HCT116 (cell line): ENCODE results near the gene FITM1. TPM values are rescaled to one million over a fixed set of nuclear protein-coding genes. Genes with fewer than 3 reads are reported as not detected.

Experiments
- ATAC-seq: fragments of 200-7000 bp; cut with Tn5 transposase; 2 replicates; pipeline ENCODE4 v1.9.1; 2020; ENCODE audit warnings: mild to moderate bottlenecking, moderate library complexity
- BruUV-seq: library from RNA; stranded (reverse); fragments of 400-500 nt; replicated peaks from 2 replicates; lab custom pipeline; 2021; lab: Mats Ljungman, UMichigan
- CTCF ChIA-PET: fragments of 300-600 bp; sonication (Branson Sonifier 250); formaldehyde crosslinking; loops from one replicate; lab custom pipeline; 2021; ENCODE audit warnings: antibody characterized with exemption; lab: Charles Lee
- POLR2A ChIA-PET: fragments of 300-600, 350-600 bp; sonication (Branson Sonifier 250); formaldehyde crosslinking; loops from one replicate; lab custom pipeline; 2021; ENCODE audit warnings: antibody characterized with exemption; lab: Charles Lee
- RAD21 ChIA-PET, 2 experiments: fragments of 300-600 bp; sonication (Branson Sonifier 250); formaldehyde crosslinking; loops; one replicate each; lab custom pipeline; 2023; ENCODE audit warnings: low total read pairs in 2 of 2; ENCODE audit not compliant: uncharacterized antibody in 2 of 2, unreplicated experiment in 2 of 2, low non-redundant PET in 1 of 2; lab: Charles Lee
- DNase-seq: peaks from one replicate; pipeline ENCODE4 v3.0.0-alpha.2; 2010; ENCODE audit warnings: low read depth, low spot score
- H2AFZ ChIP-seq: fragments of 200-600 bp; shearing (Covaris generic), sonication (generic); 2 replicates; pipeline ENCODE4 v1.6.1; 2017; ENCODE audit warnings: low read depth, mixed run types, mixed read lengths, antibody characterized with exemption, low read length; ENCODE audit not compliant: poor library complexity, severe bottlenecking
- H3K27ac ChIP-seq: 2 replicates; pipeline ENCODE4 v1.5.1; 2012; ENCODE audit warnings: low read depth, low read length
- H3K27me3 ChIP-seq: fragments of 200-600 bp; sonication (generic); 2 replicates; pipeline ENCODE4 v1.6.1; 2016; ENCODE audit warnings: mixed run types, low read length, mixed read lengths; ENCODE audit not compliant: insufficient read depth
- H3K36me3 ChIP-seq, 2 experiments: fragments of 200-500 bp in 1 of 2; fragments of 200-600 bp in 1 of 2; sonication (Bioruptor generic) in 1 of 2; sonication (generic) in 1 of 2; 2 replicates each; pipeline versions ENCODE4 v1.5.1 to v1.6.1; 2014 to 2016; ENCODE audit warnings: low read length in 2 of 2, inconsistent platforms in 1 of 2, mixed read lengths in 1 of 2, mixed run types in 1 of 2; ENCODE audit not compliant: insufficient read depth in 2 of 2, control insufficient read depth in 1 of 2
- H3K4me1 ChIP-seq, 2 experiments: fragments of 200-600 bp in 1 of 2; sonication (generic) in 1 of 2; 2 replicates each; pipeline versions ENCODE4 v1.5.1 to v1.6.1; 2012 to 2017; ENCODE audit warnings: low read length in 2 of 2, inconsistent platforms in 1 of 2, mild to moderate bottlenecking in 1 of 2, mixed read lengths in 1 of 2, mixed run types in 1 of 2, moderate library complexity in 1 of 2; ENCODE audit not compliant: insufficient read depth in 2 of 2, control insufficient read depth in 1 of 2
- H3K4me2 ChIP-seq: fragments of 200-600 bp; sonication (generic); 2 replicates; pipeline ENCODE4 v1.6.1; 2017; ENCODE audit warnings: mixed run types, low read length, mixed read lengths
- H3K4me3 ChIP-seq, 2 experiments: fragments of 200-600 bp in 1 of 2; sonication (generic) in 1 of 2; replicated peaks in 1 of 2; 2 replicates each; pipeline ENCODE4 v1.5.1; 2011 to 2016; ENCODE audit warnings: low read length in 2 of 2, control low read depth in 1 of 2, low read depth in 1 of 2, mild to moderate bottlenecking in 1 of 2, mixed read lengths in 1 of 2, mixed run types in 1 of 2
- H3K79me2 ChIP-seq: fragments of 200-600 bp; sonication (generic); 2 replicates; pipeline ENCODE4 v1.6.1; 2017; ENCODE audit warnings: mild to moderate bottlenecking, mixed run types, low read length, moderate library complexity, mixed read lengths; ENCODE audit not compliant: insufficient read depth
- H3K9ac ChIP-seq: fragments of 200-600 bp; sonication (generic); 2 replicates; pipeline ENCODE4 v1.6.1; 2016; ENCODE audit warnings: low read length, mixed read lengths
- H3K9me2 ChIP-seq: fragments of 200-600 bp; sonication (generic), shearing (Covaris generic); 2 replicates; pipeline ENCODE4 v1.6.1; 2017; ENCODE audit warnings: mixed run types, mild to moderate bottlenecking, moderate library complexity; ENCODE audit not compliant: insufficient read depth
- H3K9me3 ChIP-seq, 2 experiments: fragments of 200-500 bp in 1 of 2; fragments of 200-600 bp in 1 of 2; sonication (Bioruptor generic) in 1 of 2; sonication (generic) in 1 of 2; 2 replicates each; pipeline ENCODE4 v1.6.1; 2014 to 2017; ENCODE audit warnings: low read length in 2 of 2, mixed read lengths in 2 of 2, inconsistent platforms in 1 of 2, low read depth in 1 of 2, mild to moderate bottlenecking in 1 of 2, mixed run types in 1 of 2, moderate library complexity in 1 of 2; ENCODE audit not compliant: control insufficient read depth in 1 of 2, insufficient read depth in 1 of 2
- H4K20me1 ChIP-seq: fragments of 200-600 bp; sonication (generic), shearing (Covaris generic); 2 replicates; pipeline ENCODE4 v1.6.1; 2017; ENCODE audit warnings: mixed run types, mild to moderate bottlenecking, moderate library complexity; ENCODE audit not compliant: insufficient read depth
- ATF3 ChIP-seq: IDR thresholded peaks from 2 replicates; pipeline ENCODE4 v1.6.1; 2012
- CBX3 ChIP-seq: IDR thresholded peaks from 2 replicates; pipeline ENCODE4 v1.6.1; 2012; ENCODE audit warnings: low read depth
- CTCF ChIP-seq, 3 experiments: fragments of 200-600 bp in 1 of 3; sonication (generic) in 1 of 3; IDR thresholded peaks in 2 of 3; conservative IDR thresholded peaks in 1 of 3; 2 replicates each; pipeline ENCODE4 v1.5.1; 2012 to 2017; ENCODE audit warnings: low read depth in 2 of 3, low read length in 2 of 3, antibody characterized with exemption in 1 of 3, borderline replicate concordance in 1 of 3, control low read depth in 1 of 3, mild to moderate bottlenecking in 1 of 3, mixed read lengths in 1 of 3, mixed run types in 1 of 3, moderate library complexity in 1 of 3; ENCODE audit not compliant: insufficient read depth in 1 of 3
- ELF1 ChIP-seq: IDR thresholded peaks from 2 replicates; pipeline ENCODE4 v1.6.1; 2012; ENCODE audit warnings: low read depth, borderline replicate concordance
- FOSL1 ChIP-seq: IDR thresholded peaks from 2 replicates; pipeline ENCODE4 v1.6.1; 2012; ENCODE audit warnings: low read depth
- JUND ChIP-seq: IDR thresholded peaks from 2 replicates; pipeline ENCODE4 v1.6.1; 2012
- POLR2AphosphoS5 ChIP-seq: IDR thresholded peaks from 2 replicates; pipeline ENCODE4 v1.6.1; 2011; ENCODE audit warnings: mild to moderate bottlenecking, low read depth, low read length, moderate library complexity
- REST ChIP-seq: IDR thresholded peaks from 2 replicates; pipeline ENCODE4 v1.6.1; 2012; ENCODE audit warnings: low read depth
- SIN3A ChIP-seq: IDR thresholded peaks from 2 replicates; pipeline ENCODE4 v1.6.1; 2012; ENCODE audit warnings: low read depth
- SP1 ChIP-seq: IDR thresholded peaks from 2 replicates; pipeline ENCODE4 v1.6.1; 2012; ENCODE audit warnings: low read depth
- SRF ChIP-seq: IDR thresholded peaks from 2 replicates; pipeline ENCODE4 v1.6.1; 2012; ENCODE audit warnings: low read depth
- TCF7L2 ChIP-seq: IDR thresholded peaks from 2 replicates; pipeline ENCODE4 v1.7.0; 2011; ENCODE audit warnings: borderline replicate concordance, inconsistent platforms; ENCODE audit not compliant: insufficient read depth, insufficient read length; ENCODE audit errors: extremely low read depth
- YY1 ChIP-seq: IDR thresholded peaks from 2 replicates; pipeline ENCODE4 v1.6.1; 2011; ENCODE audit warnings: low read length, low read depth, moderate library complexity, mild to moderate bottlenecking; ENCODE audit not compliant: insufficient replicate concordance; ENCODE audit errors: extremely low read depth
- ZBTB33 ChIP-seq: IDR thresholded peaks from 2 replicates; pipeline ENCODE4 v1.6.1; 2011; ENCODE audit warnings: mild to moderate bottlenecking, low read length, moderate library complexity; ENCODE audit not compliant: insufficient replicate concordance; ENCODE audit errors: extremely low read depth
- ZFX ChIP-seq: fragments of 450-650 bp; IDR thresholded peaks from 2 replicates; pipeline ENCODE4 v1.6.1; 2017
- intact Hi-C: fragments of 100-400 bp; cut with micrococcal nuclease; formaldehyde crosslinking; loops from 2 replicates; pipeline ENCODE4 v1.10.0; 2022
- total RNA-seq: library from RNA; stranded (reverse); gene quantifications from one replicate; pipeline ENCODE4 v1.2.1, GENCODE V29; 2021; ENCODE audit not compliant: unreplicated experiment

The FITM1 gene
- total RNA-seq, 1 experiment from 2014 or later = 0.81 TPM

GRCh38 chr14:24131549-24131966 lies 1.1 kb downstream of the FITM1 start:
- no peaks in the 10 kb centered on the region for H3K27me3 ChIP-seq
- POLR2A ChIA-PET = interaction anchor here (3.0 kb wide), 1 partner anchor 17 kb away, joined by 8 read pairs; the partner anchor contains the start of genes DCAF11 and NRL
- peaks cover 7 to 9% of the 10 kb centered on the region in 2 experiments; a peak in 3 of 4 replicates for H3K4me1 ChIP-seq
- RAD21 ChIA-PET = no interaction called here
- CTCF ChIA-PET = no interaction called here
- no peak overlapping the region for H3K9ac ChIP-seq
- intact Hi-C loops = no loop called here
- H3K79me2 ChIP-seq = peaks cover 1% of the 10 kb centered on the region; the same call in 1 of the 2 replicates
- TF ChIP-seq SIN3A = no peak
- no peak for TF ChIP-seq CBX3
- TF ChIP-seq JUND = no peak
- TF ChIP-seq YY1 = no peak
- no peak for TF ChIP-seq TCF7L2
- no peak for TF ChIP-seq SP1
- TF ChIP-seq ATF3 = no peak
- no peak for TF ChIP-seq POLR2AphosphoS5
- TF ChIP-seq ZFX = no peak
- TF ChIP-seq SRF = no peak
- TF ChIP-seq ELF1 = no peak
- TF ChIP-seq ZBTB33 = no peak
- TF ChIP-seq REST = no peak
- TF ChIP-seq FOSL1 = no peak
- TF ChIP-seq CTCF (IDR thresholded peaks at IDR 0.05 in 2 of 3, conservative IDR thresholded peaks at IDR 0.05 in 1 of 3; ENCODE audit: borderline replicate concordance in 1 of 3, insufficient read depth in 1 of 3, low read depth in 2 of 3, low read length in 2 of 3) = no peak
- ATAC-seq = no peak
- H3K36me3 ChIP-seq = no peaks in the 10 kb centered on the region
- no peak overlapping the region for H2AFZ ChIP-seq
- H3K27ac ChIP-seq = no peak overlapping the region
- no peaks in the 10 kb centered on the region for H4K20me1 ChIP-seq
- H3K9me3 ChIP-seq = no peaks in the 10 kb centered on the region
- DNase-seq = no peak
- no TSS peak for BruUV-seq
- H3K4me3 ChIP-seq = no peak overlapping the region
- H3K9me2 ChIP-seq = no peaks in the 10 kb centered on the region
- no peak overlapping the region for H3K4me2 ChIP-seq
